ENCODE measurements around the gene DHX35. TPM values are rescaled to one million over a fixed set of nuclear protein-coding genes. Genes with fewer than 3 reads are reported as not detected.

Gene DHX35
- total and polyA plus RNA-seq, 2 of the 13 experiments (the other 11 are each of a cell fraction or from before 2014, with no cell fraction given): 25.8 to 28.7 TPM

GRCh38 chr20:39069976-39070375, 107.8 kb downstream of the DHX35 start (continued):
- TF ChIP-seq ARID4A (CRISPR knock-in tag; IDR thresholded peaks at IDR 0.05; ENCODE audit: borderline replicate concordance) (0 out of 2 replicates have a peak, but pooled peaks have one; percentile 2), CBX5 (CRISPR knock-in tag; IDR thresholded peaks at IDR 0.05; ENCODE audit: borderline replicate concordance) (no peak), ZNF12 (CRISPR knock-in tag; IDR thresholded peaks at IDR 0.05) (no peak), ZNF275 (CRISPR knock-in tag; IDR thresholded peaks at IDR 0.05; ENCODE audit: borderline replicate concordance) (no peak), XBP1 (CRISPR knock-in tag; IDR thresholded peaks at IDR 0.05) (no peak), MYC (CRISPR knock-in tag; IDR thresholded peaks at IDR 0.05; ENCODE audit: borderline replicate concordance) (0 out of 2 replicates have a peak, but pooled peaks have one; percentile 9), ZNF446 (CRISPR knock-in tag; IDR thresholded peaks at IDR 0.05) (no peak), HNRNPH1 (optimal IDR thresholded peaks at IDR 0.05; ENCODE audit: low read depth, low read length) (no peak), ZNF564 (CRISPR knock-in tag; IDR thresholded peaks at IDR 0.05) (no peak), MEF2D (CRISPR knock-in tag; IDR thresholded peaks at IDR 0.05) (0 out of 2 replicates have a peak, but pooled peaks have one; percentile 24), KLF12 (CRISPR knock-in tag; IDR thresholded peaks at IDR 0.05; ENCODE audit: borderline replicate concordance) (0 out of 2 replicates have a peak, but pooled peaks have one; percentile 16), KAT8 (CRISPR knock-in tag; IDR thresholded peaks at IDR 0.05) (no peak), ZNF788 (CRISPR knock-in tag; IDR thresholded peaks at IDR 0.05; ENCODE audit: borderline replicate concordance) (0 out of 2 replicates have a peak, but pooled peaks have one; percentile 23), ARID3A (IDR thresholded peaks at IDR 0.05; ENCODE audit: low read depth, low read length) (no peak), ZNF280D (CRISPR knock-in tag; IDR thresholded peaks at IDR 0.05) (0 out of 2 replicates have a peak, but pooled peaks have one; percentile 46), ZNF577 (CRISPR knock-in tag; IDR thresholded peaks at IDR 0.05; ENCODE audit: borderline replicate concordance, low read depth) (no peak), GZF1 (CRISPR knock-in tag; IDR thresholded peaks at IDR 0.05) (0 out of 2 replicates have a peak, but pooled peaks have one; percentile 32), SAFB2 (CRISPR knock-in tag; IDR thresholded peaks at IDR 0.05; ENCODE audit: borderline replicate concordance, low read depth) (0 out of 2 replicates have a peak, but pooled peaks have one; percentile 28), SATB2 (CRISPR knock-in tag; IDR thresholded peaks at IDR 0.05) (no peak)

All from HepG2 (cell line).